H1 (cell line): ENCODE measurements around the gene TSSK6. TPM values are rescaled to one million over a fixed set of nuclear protein-coding genes. Genes with fewer than 3 reads are reported as not detected.

Experiments used
- CBX5 ChIP-seq: fragments of 300-800, 300-1000 bp; sonication (generic); IDR thresholded peaks from 2 replicates; pipeline ENCODE4 v1.7.1; 2016; ENCODE audit warnings: antibody characterized with exemption, low read length, low read depth
- CEBPB ChIP-seq: IDR thresholded peaks from 2 replicates; pipeline ENCODE4 v1.6.1; 2012; ENCODE audit warnings: low read depth, low read length
- CHD7 ChIP-seq: fragments of 300-600 bp; sonication (generic); IDR thresholded peaks from 2 replicates; pipeline ENCODE4 v1.7.1; 2012; ENCODE audit warnings: low read length, moderate library complexity, mild to moderate bottlenecking, inconsistent platforms; ENCODE audit not compliant: insufficient replicate concordance
- CTBP2 ChIP-seq: IDR thresholded peaks from 2 replicates; pipeline ENCODE4 v1.7.0; 2011; ENCODE audit warnings: borderline replicate concordance, mild to moderate bottlenecking, moderate library complexity, mixed read lengths, low read length; ENCODE audit not compliant: insufficient read depth, insufficient read length
- HDAC6 ChIP-seq: IDR thresholded peaks from one replicate; pipeline ENCODE4 v1.7.1; 2012; ENCODE audit warnings: low read depth, mild to moderate bottlenecking, inconsistent platforms, low read length, moderate library complexity
- KDM4A ChIP-seq: IDR thresholded peaks from one replicate; pipeline ENCODE4 v1.7.1; 2012; ENCODE audit warnings: low read depth, mild to moderate bottlenecking, moderate library complexity, low read length, inconsistent platforms; ENCODE audit not compliant: severe bottlenecking
- MAFK ChIP-seq: IDR thresholded peaks from 2 replicates; pipeline ENCODE4 v1.6.1; 2012; ENCODE audit warnings: low read depth, mild to moderate bottlenecking, improper control_type of control experiment, low read length
- PHF8 ChIP-seq: fragments of 200-600 bp; sonication (generic); conservative IDR thresholded peaks from 2 replicates; pipeline ENCODE4 v1.7.1; 2012; ENCODE audit warnings: low read depth, mild to moderate bottlenecking, inconsistent platforms, low read length, moderate library complexity
- RBBP5 ChIP-seq: IDR thresholded peaks from 2 replicates; pipeline ENCODE4 v1.7.1; 2012; ENCODE audit warnings: low read depth, mild to moderate bottlenecking, inconsistent platforms, low read length, moderate library complexity, borderline replicate concordance
- SP2 ChIP-seq: IDR thresholded peaks from 2 replicates; pipeline ENCODE4 v1.6.1; 2012; ENCODE audit warnings: mild to moderate bottlenecking, low read length, inconsistent platforms
- SP4 ChIP-seq: IDR thresholded peaks from 2 replicates; pipeline ENCODE4 v1.6.1; 2012; ENCODE audit warnings: low read length, inconsistent platforms
- SRF ChIP-seq: IDR thresholded peaks from 2 replicates; pipeline ENCODE4 v1.6.1; 2011; ENCODE audit warnings: mild to moderate bottlenecking, low read depth, low read length, moderate library complexity
- TBP ChIP-seq: IDR thresholded peaks from 2 replicates; pipeline ENCODE4 v1.6.1; 2011; ENCODE audit warnings: low read depth, low read length, improper control_type of control experiment
- polyA plus RNA-seq, 7 experiments: library from polyadenylated mRNA; depleted of rRNA in 3 of 7; stranded (reverse) in 5 of 7; unstranded in 2 of 7; fragments of >200 nt in 5 of 7; fragments of 200-250 nt in 2 of 7; gene quantifications; 1 replicate in 5 of 7; 2 replicates in 1 of 7; 4 replicates in 1 of 7; pipeline versions ENCODE4 v1.2.1 to v1.2.3, GENCODE V29; 2011 to 2013; ENCODE audit warnings: missing spikeins in 2 of 7, mixed read lengths in 2 of 7
- total RNA-seq: library from RNA; stranded (reverse); fragmentation: NEBNext Ultra II Directional; extraction: Animal tissue kit (Norgen Biotek cat#: 25700); gene quantifications from 2 replicates; pipeline ENCODE4 v1.2.1, GENCODE V29; 2021

Gene TSSK6
- total and polyA plus RNA-seq, 2 of the 8 experiments (the other 6 are each of a cell fraction or from before 2014, with no cell fraction given), result 3.6 to 7.8 TPM

- no peak for TF ChIP-seq CHD7
- TF ChIP-seq SRF, result no peak
- TF ChIP-seq HDAC6, result no peak
- no peak for TF ChIP-seq KDM4A
- no peak for TF ChIP-seq CEBPB
- no peak for TF ChIP-seq TBP
- no peak for TF ChIP-seq RBBP5
- no peak for TF ChIP-seq MAFK
- no peak for TF ChIP-seq PHF8
- no peak for TF ChIP-seq SP4
- TF ChIP-seq SP2, result no peak
- TF ChIP-seq CTBP2, result no peak
- TF ChIP-seq CBX5, result no peak
These were observed 44.6 kb upstream of the TSSK6 start (continued) for GRCh38 chr19:19559931-19560330.
